ENCODE data around the gene KRT40. TPM values are rescaled to one million over a fixed set of nuclear protein-coding genes. Genes with fewer than 3 reads are reported as not detected.
A peak's percentile ranks its signal among the peaks of the same experiment; 100 is the strongest.
"Not testable (repeated sequence)": the region's sequence is repeated elsewhere in the genome, so short reads cannot be mapped to it uniquely, and the experiment has no call there.

KRT40 gene
- polyA plus RNA-seq (ENCODE audit: insufficient read length) = 3.9 TPM

DNA sequence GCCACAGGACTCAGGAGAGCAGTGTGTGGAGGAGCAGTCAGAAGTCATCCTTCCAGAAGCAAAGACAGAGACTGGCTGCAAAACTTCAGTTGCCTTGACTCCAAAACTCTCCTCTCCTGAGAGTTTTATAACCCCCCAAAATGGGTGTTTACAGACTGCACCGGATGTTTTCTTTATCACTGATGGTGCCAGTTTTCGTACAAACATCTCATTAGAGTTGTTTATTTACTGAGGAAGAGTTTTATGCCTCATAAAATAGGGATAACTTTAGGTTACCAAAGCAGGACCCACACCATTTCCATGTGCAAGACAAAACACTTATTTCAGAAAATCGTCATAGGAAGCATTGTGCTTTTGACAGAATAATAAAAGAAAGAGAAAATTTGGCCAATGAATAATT lies at the start of gene KRT40:
Gene KRT40 (minus strand): TSS at position 101 of the 400 bp plus-strand sequence. CDS start 53 bp downstream, at position 48.
- DNase-seq = no peak

DNA sequence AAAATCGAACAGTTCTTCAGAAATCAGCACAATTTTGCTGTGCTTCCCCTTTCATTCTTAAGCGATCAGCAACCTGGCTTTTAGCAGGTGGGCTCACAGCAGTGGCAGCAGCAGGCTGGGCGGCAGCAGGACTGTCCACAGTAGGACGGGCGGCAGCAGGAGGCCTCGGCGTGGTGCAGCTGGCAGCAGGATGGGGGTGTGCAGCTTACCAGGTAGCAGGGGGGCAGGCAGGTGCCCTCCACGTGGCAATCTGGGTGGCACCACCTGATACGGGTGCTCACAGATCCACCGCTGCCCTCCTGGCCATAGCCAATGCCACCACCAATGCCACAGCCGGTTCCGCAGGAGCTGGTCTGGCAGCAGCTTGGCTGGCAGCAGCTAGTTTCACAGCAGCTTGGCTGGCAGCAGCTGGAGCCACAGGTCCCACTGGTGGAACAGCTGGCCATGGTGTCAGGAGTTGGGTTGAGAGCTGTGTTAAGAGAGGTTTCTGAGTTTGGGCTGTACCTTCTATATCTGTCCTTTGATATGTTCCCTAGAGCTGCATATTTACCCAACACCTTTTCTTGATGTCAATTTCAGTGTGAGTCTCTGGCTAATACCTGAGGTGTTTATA lies 45.6 kb upstream of the KRT40 start, which contains the start of gene KRTAP1-4:
Gene KRTAP1-4 (minus strand): TSS at position 563 of the 613 bp plus-strand sequence. CDS start 117 bp downstream, at position 446.
- DNase-seq = no peak

DNA sequence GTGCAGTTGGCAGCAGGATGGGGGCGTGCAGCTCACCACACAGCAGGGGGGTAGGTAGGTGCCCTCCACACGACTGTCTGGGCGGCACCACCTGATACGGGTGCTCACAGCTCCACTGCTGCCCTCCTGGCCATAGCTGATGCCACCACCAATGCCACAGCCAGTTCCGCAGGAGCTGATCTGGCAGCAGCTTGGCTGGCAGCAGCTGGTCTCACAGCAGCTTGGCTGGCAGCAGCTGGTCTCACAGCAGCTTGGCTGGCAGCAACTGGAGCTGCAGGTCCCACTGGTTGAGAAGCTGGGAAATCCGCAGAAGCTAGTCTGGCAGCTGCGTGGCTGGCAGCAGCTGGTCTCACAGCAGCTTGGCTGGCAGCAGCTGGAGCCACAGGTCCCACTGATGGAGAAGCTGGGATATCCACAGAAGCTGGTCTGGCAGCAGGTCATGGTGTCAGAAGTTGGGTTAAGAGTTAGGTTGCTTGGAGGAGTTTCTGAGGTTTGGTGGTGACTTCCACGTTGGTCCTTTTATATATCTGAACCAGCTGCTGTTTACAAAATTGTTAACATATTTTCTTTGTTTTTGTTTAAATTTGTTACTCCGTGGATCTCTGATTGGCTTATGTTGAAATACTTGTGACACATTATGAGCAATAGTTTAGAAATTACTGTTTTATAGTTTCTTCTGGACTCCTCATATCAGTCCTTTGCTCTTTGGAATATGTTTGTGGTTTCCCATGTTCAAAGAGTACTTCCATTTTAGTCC lies 42.8 kb upstream of the KRT40 start, which contains the start of gene KRTAP1-5:
Gene KRTAP1-5 (minus strand): TSS at position 494 of the 757 bp plus-strand sequence. CDS start 53 bp downstream, at position 441.
- DNase-seq = no peak

DNA sequence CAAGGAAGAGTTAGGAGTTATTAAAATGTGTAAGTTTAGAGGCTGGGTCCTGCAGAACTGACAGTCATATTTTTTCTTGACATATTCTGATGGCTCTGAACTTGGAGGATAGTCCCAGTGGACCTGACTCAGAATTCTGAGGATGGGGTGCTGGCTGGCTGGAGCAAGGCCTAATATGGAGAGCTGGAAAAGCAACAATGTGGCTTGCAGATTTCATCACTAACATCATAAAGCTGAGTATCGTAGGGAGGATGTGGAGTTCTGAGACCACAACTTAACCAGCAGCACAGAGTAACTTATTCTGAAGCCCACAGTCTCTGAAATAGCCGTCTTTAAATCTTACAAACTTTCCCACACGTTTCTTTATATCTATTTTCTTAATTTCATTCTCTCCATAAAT lies 40.6 kb upstream of the KRT40 start:
- no peak for DNase-seq

DNA sequence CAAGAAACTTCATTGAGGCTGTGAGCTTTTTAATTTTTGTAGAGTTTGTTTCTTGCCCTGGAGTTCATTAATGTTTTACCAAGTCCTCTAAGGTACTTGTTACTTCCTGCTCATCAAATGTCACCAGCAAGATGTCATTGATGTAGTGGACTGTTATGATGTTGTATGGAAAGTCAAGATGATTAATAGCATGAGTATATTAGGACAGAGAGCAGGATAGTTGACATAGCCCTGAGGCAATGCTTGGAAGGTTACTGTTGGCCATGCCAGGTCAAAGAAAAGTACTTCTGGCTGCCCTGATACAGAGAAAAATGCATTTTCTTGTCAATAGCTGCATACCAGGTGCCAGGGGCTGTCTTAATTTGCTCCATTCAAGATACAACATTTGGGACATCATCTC lies 36.2 kb upstream of the KRT40 start:
- no peak for DNase-seq

DNA sequence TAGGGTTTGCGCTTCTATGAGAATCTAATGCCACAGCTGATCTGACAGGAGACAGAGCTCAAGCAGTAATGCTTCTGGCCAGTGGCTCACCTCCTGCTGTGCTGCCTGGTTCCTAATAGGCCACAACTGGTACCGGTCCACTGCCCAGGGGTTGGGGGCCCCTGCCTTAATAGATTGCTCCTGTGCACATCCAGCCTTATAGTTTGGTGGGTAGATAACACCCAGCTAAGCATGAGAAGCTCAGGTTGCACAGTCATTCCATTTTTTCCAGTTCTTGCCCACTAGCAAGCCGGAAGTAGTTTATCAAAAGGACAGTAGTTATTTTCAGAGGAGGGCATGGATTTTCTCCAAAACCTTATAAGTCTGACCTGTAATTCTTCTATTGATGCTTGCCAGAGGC lies 35.3 kb upstream of the KRT40 start:
- no peak for DNase-seq

DNA sequence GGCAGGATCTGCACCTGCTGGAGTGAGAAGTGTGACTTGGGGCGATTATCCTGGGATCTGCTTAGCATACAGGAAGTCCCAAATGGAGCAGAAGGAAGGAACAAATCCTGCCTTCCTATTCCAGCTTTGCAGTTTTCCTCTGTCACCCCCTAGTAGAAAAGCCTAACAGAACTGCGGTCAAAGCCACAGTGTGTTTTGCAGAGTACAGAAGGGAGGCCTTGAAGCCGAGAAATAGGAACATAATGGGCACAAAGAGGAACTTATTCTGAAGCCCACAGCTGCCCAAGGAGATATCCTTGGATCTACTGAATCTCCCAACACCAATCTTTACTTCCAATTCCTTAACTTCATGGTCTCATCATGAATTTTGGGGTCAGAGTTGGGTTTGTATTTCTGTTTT lies 34.4 kb upstream of the KRT40 start:
- no peak for DNase-seq

DNA sequence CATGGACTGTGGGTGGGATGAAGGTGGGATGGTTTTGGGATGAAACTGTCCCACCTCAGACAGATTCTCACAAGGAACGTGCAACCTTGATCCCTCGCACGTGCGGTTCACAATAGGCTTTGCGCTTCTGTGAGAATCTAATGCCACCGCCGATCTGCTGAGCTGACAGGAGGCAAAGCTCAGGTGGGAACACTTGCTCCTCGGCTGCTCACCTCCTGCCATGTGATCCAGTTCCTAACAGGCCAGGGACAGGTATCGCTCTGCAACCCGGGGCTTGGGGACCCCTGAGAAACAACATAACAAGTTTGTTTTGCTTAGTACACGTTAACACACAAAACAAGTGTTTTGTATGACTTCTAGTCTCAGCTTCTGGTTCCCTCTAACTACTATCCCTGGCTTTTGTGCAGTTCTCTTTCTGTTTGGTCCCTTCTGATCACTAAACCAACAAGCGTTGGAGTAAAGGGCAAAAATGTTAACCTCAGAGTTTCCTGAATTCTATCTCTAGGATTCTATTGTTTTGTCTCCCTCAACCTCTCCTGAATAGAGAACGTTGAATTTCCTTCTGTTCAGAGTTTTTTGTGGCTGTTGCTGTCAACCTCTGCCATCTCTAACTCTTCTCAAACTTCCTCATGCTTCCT lies 32.6 kb upstream of the KRT40 start:
- DNase-seq = no peak

DNA sequence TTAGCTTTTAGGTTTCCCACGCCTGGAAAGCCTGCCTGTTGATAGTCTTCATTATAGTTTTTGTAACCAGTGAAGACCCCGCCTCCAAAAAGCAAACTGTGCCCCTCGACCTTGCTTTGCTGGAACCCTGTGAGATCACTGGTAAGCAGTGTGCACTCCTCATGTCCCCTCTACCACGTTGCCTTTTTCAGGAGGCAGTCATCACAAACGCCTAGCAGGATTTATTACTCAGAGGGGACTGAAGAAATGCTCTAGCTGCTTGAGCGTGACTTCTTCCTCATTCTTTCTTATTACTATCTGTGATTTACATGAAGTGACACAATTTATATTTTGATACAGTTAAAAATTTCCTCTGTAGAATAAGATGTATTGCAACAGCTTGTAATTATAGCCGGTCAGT lies 31.3 kb upstream of the KRT40 start:
- no peak for DNase-seq

DNA sequence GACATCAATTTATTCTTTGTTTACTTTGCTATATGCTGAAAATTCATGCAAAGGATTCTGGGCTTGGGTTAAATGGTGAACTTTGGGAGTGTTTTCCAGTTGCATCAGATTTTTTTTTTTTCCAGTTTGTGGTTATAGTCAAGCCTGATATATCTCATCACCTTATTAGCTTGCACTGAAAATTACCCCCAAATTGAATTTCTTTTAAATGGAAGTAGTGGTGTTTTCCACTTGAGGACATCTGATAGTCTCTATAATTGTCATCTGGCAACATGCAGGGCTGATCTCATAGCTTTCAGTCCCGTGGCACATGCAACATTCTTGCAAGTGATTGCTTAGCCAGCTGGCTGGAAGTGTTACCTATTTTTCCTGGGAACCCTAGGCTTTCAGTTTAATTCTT lies 29.5 kb upstream of the KRT40 start:
- peak; percentile 9 for DNase-seq

DNA sequence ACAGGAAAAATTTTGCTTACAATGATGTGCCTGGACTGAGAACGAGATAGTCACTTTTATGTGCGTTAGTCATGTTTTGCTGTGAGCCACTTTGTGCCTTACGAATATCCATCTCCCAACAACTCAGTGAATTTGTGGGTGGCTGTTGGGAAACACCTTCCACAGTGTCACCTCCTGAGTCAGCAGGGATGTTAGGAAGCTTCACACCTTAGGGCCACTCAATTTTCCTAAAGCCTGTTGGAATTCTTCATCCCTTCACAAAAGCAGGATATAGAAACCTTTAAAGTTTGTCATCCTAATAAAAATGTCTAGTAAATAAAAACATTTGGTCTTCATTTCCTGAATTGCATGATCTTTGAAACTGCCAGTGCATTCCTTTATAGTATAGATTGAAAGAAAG lies 29.1 kb upstream of the KRT40 start:
- no peak for DNase-seq

DNA sequence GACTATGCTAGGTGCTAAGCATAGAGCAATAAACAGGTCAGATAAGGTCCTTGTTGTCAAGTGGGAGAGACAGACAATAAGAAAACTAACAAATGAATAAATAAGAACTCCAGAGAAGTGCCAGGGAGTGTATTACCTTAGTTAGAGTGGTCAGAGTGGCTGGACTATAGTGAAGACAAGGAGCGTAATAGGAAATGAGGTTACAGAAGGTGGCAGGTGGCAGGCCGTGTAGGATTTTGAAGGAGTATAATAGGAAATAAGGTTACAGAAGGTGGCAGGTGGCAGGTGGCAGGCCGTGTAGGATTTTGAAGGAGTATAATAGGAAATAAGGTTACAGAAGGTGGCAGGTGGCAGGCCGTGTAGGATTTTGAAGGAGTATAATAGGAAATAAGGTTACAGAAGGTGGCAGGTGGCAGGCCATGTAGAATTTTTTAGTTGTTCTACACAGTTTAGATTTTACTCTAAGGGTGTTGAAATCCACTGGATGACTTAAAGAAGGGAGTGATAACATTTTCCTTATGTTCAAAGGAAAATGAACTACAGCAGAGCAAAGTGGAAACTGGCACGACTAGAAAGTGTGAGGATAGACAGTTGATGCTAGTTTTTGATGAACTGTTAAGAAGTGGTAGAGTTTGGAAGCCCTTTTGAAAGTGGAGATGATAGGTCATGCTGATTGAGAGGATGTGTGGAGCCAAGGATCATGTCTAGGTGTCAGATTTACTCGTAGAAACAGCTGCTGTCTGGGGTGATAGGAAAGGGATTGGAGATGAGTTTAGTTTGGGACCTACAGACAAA lies 28.4 kb upstream of the KRT40 start:
- no peak for DNase-seq

DNA sequence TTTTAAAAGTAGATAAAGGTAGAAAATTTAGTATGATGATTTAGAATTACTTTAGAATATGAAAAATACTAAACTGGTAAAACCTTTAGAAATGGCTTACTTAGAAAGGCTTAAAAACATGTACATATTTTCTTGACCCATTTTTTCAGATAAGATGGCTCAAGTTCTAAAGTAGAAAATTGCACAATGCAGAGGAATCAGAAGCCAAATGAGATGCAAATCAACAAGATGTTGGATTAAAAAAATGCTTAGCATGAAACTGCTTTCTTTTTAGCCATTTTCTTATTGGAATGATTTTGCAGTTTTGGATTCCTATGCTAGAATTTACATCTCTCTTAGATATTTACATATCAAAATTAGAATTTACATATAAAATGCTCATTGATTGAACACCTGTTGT lies 26.3 kb upstream of the KRT40 start:
- DNase-seq = no peak

DNA sequence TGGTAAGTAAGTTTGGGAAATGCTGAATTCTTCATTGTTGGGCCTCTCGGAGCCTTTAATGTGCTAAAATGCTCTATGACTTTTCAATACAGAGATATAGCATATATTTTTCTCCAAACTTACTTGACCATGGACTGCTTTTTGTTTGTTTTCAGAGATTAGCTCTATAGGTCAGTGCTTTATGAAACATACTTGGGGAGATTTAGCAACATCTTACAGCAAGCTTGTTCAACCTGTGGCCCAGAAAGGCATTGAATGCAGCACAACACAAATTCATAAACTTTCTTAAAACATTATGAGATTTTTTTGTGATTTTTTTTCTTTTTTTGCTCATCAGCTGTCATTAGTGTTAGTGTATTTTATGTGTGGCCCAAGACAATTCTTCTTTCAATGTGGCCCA lies 25.8 kb upstream of the KRT40 start:
- DNase-seq = no peak

DNA sequence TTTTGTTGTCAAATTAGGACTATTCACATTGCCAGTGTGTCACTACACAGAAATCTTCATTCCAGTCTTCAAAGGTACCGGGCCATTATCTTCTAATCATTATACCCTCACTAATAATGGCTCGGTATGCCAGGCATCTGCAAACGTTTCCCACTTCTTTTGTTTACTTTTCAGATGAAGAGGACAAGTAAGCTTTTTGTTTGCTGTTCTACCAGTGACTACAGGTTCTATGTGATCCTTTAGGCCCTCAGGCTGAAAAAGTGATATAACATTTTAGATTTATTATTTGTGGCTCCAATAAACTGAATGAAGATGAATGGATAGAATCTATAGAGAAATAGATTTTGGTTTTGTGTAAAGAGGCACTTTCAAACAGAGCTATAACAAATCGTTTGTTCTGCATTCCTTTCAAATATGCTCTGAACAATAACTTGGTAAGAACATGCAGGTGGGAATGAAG lies 25.2 kb upstream of the KRT40 start:
- DNase-seq = no peak

DNA sequence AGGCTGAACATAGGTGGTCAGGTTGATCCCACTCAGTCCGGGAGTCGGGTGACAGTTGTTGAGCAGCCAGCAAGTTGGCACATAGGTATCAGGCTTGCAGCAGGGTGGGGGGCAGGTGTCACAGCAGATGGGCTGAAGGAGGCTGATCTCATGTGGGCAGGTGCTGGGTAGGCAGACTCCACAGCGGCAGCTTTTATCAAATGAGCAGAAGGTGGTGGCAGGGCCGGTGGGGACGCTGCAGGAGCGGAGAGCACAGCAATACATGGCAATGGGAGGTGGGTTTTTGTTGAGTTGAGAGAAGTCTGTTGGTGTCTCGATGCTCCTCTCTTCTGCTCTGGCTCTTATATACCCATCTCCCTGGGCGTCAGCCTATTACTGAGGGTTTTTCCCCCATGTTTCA lies 24.7 kb upstream of the KRT40 start, which contains the start of gene KRTAP3-1:
Gene KRTAP3-1 (minus strand): TSS at position 318 of the 400 bp plus-strand sequence. CDS start 54 bp downstream, at position 264.
- no peak for DNase-seq

DNA sequence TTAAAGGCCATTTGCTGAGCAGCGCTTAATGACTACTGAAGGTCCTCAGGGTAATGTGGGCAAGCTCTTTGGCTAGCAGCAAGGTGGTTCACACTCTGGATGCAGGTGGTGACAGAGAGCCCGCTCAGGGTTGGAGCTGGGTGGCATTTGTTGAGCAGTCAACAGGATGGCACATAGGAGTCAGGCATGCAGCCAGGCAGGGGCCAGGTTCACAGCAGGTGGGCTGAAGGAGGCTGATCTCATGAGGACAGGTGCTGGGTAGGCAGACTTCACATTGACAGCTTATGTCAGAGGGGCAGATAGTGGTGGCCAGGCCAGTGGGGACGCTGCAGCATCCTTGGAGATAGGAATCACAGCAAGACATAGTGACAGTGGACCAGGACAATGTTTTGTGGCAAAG lies 20.3 kb upstream of the KRT40 start:
- no peak for DNase-seq

DNA sequence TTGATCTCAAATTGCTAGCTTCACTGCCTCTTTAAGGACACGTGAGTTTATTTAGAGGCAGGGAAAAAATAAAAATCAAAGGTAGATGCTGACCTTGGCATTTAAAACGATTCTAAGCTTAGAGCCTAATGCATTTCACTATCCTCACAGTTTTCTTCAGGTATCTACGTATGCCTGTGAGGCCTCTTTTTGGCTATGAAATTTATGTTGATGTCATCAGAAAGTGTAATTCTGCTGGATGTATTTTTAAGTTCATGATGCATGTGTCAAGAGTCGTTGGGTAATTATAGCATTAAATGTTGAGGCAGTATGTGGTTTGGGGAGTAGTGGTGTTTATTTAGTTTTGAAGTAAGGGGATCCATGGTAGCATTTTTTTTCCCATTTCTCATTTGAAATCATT lies 19.8 kb upstream of the KRT40 start:
- no peak for DNase-seq

DNA sequence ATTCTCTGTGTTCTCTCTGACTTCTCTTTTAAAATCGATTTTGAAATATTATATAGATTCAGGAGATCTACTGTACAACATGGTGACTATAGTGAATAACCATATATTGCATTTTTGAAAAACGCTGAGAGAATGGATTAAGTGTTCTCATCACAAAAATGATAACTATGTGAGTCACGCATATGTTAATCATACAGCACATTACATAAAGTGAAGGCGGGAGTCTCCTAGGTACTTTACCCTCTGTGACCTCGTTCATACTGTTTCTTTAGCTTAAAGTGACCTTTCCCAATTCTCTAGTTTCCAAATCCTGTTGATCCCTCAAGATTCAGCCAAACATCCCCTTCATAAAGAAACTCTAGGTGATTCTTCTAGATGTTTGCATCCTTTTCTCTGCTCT lies 18.7 kb upstream of the KRT40 start:
- DNase-seq = no peak

DNA sequence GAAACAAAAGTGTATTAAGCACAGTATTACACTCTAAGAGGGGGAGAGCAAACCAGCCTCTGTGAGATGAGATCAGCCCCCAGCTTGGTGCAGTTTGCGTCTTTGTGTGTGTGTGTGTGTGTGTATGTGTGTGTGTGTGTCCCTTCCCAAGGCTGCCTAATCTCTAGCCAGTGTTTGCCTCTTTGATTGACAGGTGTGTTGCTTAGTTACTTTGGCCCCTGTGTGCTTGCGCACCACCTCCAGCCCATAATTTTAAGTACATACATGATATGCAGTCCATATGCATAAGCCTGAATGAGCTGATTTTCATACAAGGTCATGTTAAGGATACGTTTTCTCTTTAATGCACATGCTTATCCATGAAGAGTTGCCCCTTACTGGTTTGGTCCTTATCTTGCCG lies 17.7 kb upstream of the KRT40 start:
- DNase-seq = no peak

DNA sequence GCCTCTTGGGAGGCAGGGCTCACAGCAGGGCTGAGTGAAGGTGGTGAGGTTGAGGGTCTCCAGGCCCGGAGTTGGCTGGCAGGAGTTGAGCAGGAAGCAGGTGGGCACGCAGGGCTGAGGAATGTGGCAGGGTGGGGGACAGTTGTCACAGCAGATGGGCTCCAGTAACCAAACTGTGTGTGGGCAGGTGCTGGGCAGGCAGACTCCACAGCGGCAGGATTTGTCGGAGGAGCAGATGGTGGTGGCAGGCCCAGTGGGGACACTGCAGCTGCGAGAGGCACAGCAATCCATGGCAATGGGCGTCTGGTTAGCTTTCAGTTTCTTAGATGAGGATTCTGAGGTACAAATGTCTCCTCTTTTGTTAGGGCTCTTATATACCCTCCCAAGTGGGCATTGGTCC lies 15.4 kb upstream of the KRT40 start, which contains the start of gene KRTAP3-2:
Gene KRTAP3-2 (minus strand): TSS at position 344 of the 400 bp plus-strand sequence. CDS start 53 bp downstream, at position 291.
- not testable (repeated sequence) for DNase-seq

DNA sequence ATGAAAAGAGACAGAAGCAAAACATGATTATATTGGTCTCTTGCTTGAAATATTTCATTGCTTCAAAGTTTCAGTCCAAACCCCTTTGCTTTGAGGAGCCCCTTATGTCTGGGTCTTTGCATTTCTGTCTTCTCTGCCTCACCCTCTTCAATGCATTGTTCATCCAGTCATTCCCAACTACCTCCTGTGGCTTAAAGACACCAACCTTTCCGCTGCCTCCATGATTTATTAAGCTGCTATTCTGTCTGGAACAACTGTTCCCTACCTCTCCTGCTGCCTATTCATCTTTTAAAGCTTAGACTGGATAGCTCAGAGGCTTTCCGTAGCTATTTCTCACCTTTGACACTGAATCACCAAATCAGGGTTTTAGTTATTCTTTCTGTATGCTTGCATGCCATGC lies 13.2 kb upstream of the KRT40 start:
- DNase-seq = no peak

All from hindlimb muscle (tissue), 1 donor.